Measurements from ENCODE around the gene FAM120A.

Gene FAM120A

GRCh38 chr9:93578844-93579243 is 127.4 kb downstream of the FAM120A start:
- TF ChIP-seq CTCF (IDR thresholded peaks at IDR 0.05; ENCODE audit: low read depth, low read length) = no peak

GRCh38 chr9:93579711-93580516 is 128.4 kb downstream of the FAM120A start:
- DNase-seq (ENCODE audit: extremely low read depth, low read depth) = no peak
- TF ChIP-seq CTCF (IDR thresholded peaks at IDR 0.05; ENCODE audit: low read depth, low read length) = no peak

More at GRCh38 chr9:93578844-93579243, 127.4 kb downstream of the FAM120A start:
- DNase-seq (ENCODE audit: extremely low read depth, low read depth) = no peak

- TF ChIP-seq CTCF (IDR thresholded peaks at IDR 0.05; ENCODE audit: low read depth, low read length) = no peak
- DNase-seq (ENCODE audit: extremely low read depth, low read depth) = no peak
Observed at GRCh38 chr9:93580654-93581380, 129.3 kb downstream of the FAM120A start.

GRCh38 chr9:93582115-93582514 is 130.6 kb downstream of the FAM120A start:
- TF ChIP-seq CTCF (IDR thresholded peaks at IDR 0.05; ENCODE audit: low read depth, low read length) = no peak
- no peak for DNase-seq (ENCODE audit: extremely low read depth, low read depth)

- DNase-seq (ENCODE audit: extremely low read depth, low read depth) = no peak
- no peak for TF ChIP-seq CTCF (IDR thresholded peaks at IDR 0.05; ENCODE audit: low read depth, low read length)
Observed at GRCh38 chr9:93582550-93582949, 131.1 kb downstream of the FAM120A start.

- DNase-seq (ENCODE audit: extremely low read depth, low read depth) = no peak
- TF ChIP-seq CTCF (IDR thresholded peaks at IDR 0.05; ENCODE audit: low read depth, low read length) = no peak
Observed at GRCh38 chr9:93585259-93585658, 133.8 kb downstream of the FAM120A start.

GRCh38 chr9:93585695-93586094 is 134.2 kb downstream of the FAM120A start:
- TF ChIP-seq CTCF (IDR thresholded peaks at IDR 0.05; ENCODE audit: low read depth, low read length) = no peak
- no peak for DNase-seq (ENCODE audit: extremely low read depth, low read depth)
